ENCODE data around the gene RHOBTB1.
"Not testable (repeated sequence)": the region's sequence is repeated elsewhere in the genome, so short reads cannot be mapped to it uniquely, and the experiment has no call there.

The RHOBTB1 gene

DNA sequence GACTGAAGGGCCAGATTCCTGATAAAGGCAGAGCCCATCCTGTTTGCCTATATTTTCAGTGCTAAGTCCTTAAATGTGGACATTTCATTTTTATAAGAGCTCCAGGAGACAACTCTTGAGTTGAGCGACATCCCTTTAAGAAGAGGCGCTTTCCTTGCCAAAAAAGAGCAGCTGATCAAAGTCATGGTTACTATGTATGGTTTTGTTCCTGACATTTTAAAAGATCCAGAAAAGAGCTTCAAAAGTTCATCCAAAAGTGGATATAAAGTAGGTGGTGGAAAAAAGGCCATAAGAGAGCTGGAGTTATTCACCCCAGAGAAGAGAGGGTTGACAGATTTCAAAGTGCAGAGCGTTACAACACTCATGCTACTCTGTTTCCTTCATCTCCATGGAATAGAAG, 36.7 kb downstream of the RHOBTB1 start:
- Histone ChIP-seq H3K9ac (ENCODE audit: low read length) (no peak overlapping the region), H3K4me3 (ENCODE audit: low read length) (no peak overlapping the region), H3K79me2 (ENCODE audit: low read length) (no peaks in the 10 kb centered on the region), H3K27ac (ENCODE audit: low read length) (no peak overlapping the region), H3K4me1 (ENCODE audit: low read length) (no peaks in the 10 kb centered on the region), H3K4me2 (ENCODE audit: low read length) (no peak overlapping the region), H4K20me1 (ENCODE audit: insufficient read depth, low read length) (no peaks in the 10 kb centered on the region), H3K27me3 (ENCODE audit: low read depth, low read length) (no peaks in the 10 kb centered on the region), H2AFZ (ENCODE audit: low read depth, low read length) (no peak overlapping the region), H3K36me3 (replicated peaks; ENCODE audit: low read depth, low read length) (no peaks in the 10 kb centered on the region), H3K9me3 (ENCODE audit: insufficient read depth, low read length) (no peaks in the 10 kb centered on the region)
- no peak for TF ChIP-seq EZH2phosphoT487 (IDR thresholded peaks at IDR 0.05; ENCODE audit: low read depth)
- TF ChIP-seq, protein P1, sequence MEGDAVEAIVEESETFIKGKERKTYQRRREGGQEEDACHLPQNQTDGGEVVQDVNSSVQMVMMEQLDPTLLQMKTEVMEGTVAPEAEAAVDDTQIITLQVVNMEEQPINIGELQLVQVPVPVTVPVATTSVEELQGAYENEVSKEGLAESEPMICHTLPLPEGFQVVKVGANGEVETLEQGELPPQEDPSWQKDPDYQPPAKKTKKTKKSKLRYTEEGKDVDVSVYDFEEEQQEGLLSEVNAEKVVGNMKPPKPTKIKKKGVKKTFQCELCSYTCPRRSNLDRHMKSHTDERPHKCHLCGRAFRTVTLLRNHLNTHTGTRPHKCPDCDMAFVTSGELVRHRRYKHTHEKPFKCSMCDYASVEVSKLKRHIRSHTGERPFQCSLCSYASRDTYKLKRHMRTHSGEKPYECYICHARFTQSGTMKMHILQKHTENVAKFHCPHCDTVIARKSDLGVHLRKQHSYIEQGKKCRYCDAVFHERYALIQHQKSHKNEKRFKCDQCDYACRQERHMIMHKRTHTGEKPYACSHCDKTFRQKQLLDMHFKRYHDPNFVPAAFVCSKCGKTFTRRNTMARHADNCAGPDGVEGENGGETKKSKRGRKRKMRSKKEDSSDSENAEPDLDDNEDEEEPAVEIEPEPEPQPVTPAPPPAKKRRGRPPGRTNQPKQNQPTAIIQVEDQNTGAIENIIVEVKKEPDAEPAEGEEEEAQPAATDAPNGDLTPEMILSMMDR (IDR thresholded peaks at IDR 0.05; ENCODE audit: low read depth, low read length) = no peak

DNA sequence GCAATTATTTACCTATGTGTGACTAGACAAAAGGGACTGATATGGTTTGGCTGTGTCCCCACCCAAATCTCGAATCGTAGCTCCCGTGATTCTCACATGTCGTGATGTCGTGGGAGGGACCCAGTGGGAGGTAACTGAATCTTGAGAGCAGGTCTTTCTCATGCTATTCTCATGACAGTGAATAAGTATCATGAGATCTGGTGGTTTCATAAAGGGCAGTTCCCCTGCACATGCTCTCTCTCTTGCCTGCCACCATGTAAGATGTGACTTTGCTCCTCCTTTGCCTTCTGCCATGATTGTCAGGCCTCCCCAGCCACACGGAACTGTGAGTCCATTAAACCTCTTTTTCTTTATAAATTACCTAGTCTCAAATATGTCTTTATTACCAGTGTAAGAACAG, 37.2 kb downstream of the RHOBTB1 start:
- not testable (repeated sequence) for H3K4me2 ChIP-seq (ENCODE audit: low read length); H3K4me3 ChIP-seq (ENCODE audit: low read length); H3K9me3 ChIP-seq (ENCODE audit: insufficient read depth, low read length); H4K20me1 ChIP-seq (ENCODE audit: insufficient read depth, low read length); H3K27me3 ChIP-seq (ENCODE audit: low read depth, low read length); H3K36me3 ChIP-seq (replicated peaks; ENCODE audit: low read depth, low read length); H2AFZ ChIP-seq (ENCODE audit: low read depth, low read length); H3K4me1 ChIP-seq (ENCODE audit: low read length); H3K9ac ChIP-seq (ENCODE audit: low read length); H3K27ac ChIP-seq (ENCODE audit: low read length); H3K79me2 ChIP-seq (ENCODE audit: low read length)

DNA sequence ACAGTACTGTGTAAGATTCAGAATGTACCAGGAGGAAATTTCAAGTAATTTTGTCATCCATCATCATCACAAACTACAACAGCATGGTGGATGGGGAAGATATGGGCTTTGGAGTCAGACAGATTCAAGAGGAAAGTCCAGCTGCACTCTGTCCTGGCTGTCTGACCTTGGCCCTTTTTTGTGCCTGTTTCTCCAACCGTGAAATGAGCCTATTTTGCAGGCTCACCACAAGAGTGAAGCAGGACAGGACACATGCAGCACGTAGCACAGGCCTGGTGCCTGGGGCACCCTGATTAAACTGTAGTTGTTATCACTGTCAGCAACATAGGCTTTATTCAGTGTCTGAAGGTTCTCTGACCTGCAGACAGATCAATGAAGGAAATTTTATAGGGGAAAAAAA, 37.6 kb downstream of the RHOBTB1 start:
- Histone ChIP-seq H3K4me3 (ENCODE audit: low read length) (no peak overlapping the region), H3K4me1 (ENCODE audit: low read length) (no peaks in the 10 kb centered on the region), H3K9ac (ENCODE audit: low read length) (no peak overlapping the region), H3K79me2 (ENCODE audit: low read length) (no peaks in the 10 kb centered on the region), H4K20me1 (ENCODE audit: insufficient read depth, low read length) (no peaks in the 10 kb centered on the region), H2AFZ (ENCODE audit: low read depth, low read length) (no peak overlapping the region), H3K4me2 (ENCODE audit: low read length) (no peak overlapping the region), H3K27ac (ENCODE audit: low read length) (no peak overlapping the region), H3K27me3 (ENCODE audit: low read depth, low read length) (no peaks in the 10 kb centered on the region), H3K36me3 (replicated peaks; ENCODE audit: low read depth, low read length) (no peaks in the 10 kb centered on the region), H3K9me3 (ENCODE audit: insufficient read depth, low read length) (no peaks in the 10 kb centered on the region)
- no peak for TF ChIP-seq EZH2phosphoT487 (IDR thresholded peaks at IDR 0.05; ENCODE audit: low read depth)
- TF ChIP-seq, protein P1 (IDR thresholded peaks at IDR 0.05; ENCODE audit: low read depth, low read length) = no peak

DNA sequence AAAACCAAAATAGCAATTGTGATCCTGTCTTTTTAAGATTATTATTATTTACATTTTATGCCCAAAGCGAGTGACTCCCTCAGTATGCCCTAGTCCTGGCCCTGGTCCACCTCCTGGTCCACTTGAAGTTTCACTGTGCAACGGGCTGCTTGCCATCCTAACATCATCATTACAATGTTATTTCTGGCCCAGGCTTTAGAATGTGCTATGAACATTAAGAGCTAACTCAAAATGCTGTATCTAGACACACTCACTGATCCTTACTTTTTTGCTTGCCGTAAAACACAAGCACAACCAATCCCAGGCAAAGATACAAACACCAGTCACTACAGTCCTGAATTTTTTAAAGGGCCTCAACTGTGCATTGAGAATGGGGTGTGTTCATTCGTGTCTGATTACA, 38.4 kb downstream of the RHOBTB1 start:
- H3K79me2 ChIP-seq (ENCODE audit: low read length) = no peaks in the 10 kb centered on the region
- no peaks in the 10 kb centered on the region for H3K9me3 ChIP-seq (ENCODE audit: insufficient read depth, low read length)
- no peak overlapping the region for H3K4me3 ChIP-seq (ENCODE audit: low read length)
- H3K9ac ChIP-seq (ENCODE audit: low read length) = no peak overlapping the region
- no peak overlapping the region for H3K4me2 ChIP-seq (ENCODE audit: low read length)
- H4K20me1 ChIP-seq (ENCODE audit: insufficient read depth, low read length) = no peaks in the 10 kb centered on the region
- no peaks in the 10 kb centered on the region for H3K27me3 ChIP-seq (ENCODE audit: low read depth, low read length)
- TF ChIP-seq, protein P1 (IDR thresholded peaks at IDR 0.05; ENCODE audit: low read depth, low read length) = no peak
- TF ChIP-seq EZH2phosphoT487 (IDR thresholded peaks at IDR 0.05; ENCODE audit: low read depth) = no peak
- H3K4me1 ChIP-seq (ENCODE audit: low read length) = no peaks in the 10 kb centered on the region
- no peaks in the 10 kb centered on the region for H3K36me3 ChIP-seq (replicated peaks; ENCODE audit: low read depth, low read length)
- no peak overlapping the region for H3K27ac ChIP-seq (ENCODE audit: low read length)
- H2AFZ ChIP-seq (ENCODE audit: low read depth, low read length) = no peak overlapping the region

DNA sequence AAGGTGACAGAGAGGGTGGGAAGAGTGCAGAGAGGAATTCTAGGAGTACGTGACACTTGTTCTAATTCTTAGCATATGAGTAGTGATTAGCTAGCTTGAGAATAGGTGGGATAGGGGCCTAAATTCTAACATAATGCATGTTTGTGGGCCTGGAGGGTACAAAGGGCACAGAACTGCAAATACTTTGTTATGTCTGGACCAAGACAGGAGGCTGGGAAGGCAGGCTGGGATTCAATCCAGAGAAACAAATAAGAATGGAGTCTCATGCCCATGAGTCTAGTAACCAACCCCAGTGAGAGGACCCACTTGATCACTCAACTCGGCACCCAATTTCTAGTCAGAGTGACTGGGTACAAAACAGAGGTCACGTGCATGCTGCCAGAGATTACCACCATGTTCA, 40.9 kb downstream of the RHOBTB1 start:
- H4K20me1 ChIP-seq (ENCODE audit: insufficient read depth, low read length) = no peaks in the 10 kb centered on the region
- no peaks in the 10 kb centered on the region for H3K79me2 ChIP-seq (ENCODE audit: low read length)
- H3K9me3 ChIP-seq (ENCODE audit: insufficient read depth, low read length) = no peaks in the 10 kb centered on the region
- H3K36me3 ChIP-seq (replicated peaks; ENCODE audit: low read depth, low read length) = no peaks in the 10 kb centered on the region
- no peaks in the 10 kb centered on the region for H3K4me1 ChIP-seq (ENCODE audit: low read length)
- TF ChIP-seq EZH2phosphoT487 (IDR thresholded peaks at IDR 0.05; ENCODE audit: low read depth) = no peak
- TF ChIP-seq, protein P1 (IDR thresholded peaks at IDR 0.05; ENCODE audit: low read depth, low read length) = no peak
- no peak overlapping the region for H3K27ac ChIP-seq (ENCODE audit: low read length)
- H2AFZ ChIP-seq (ENCODE audit: low read depth, low read length) = no peak overlapping the region
- no peak overlapping the region for H3K4me3 ChIP-seq (ENCODE audit: low read length)
- no peak overlapping the region for H3K4me2 ChIP-seq (ENCODE audit: low read length)
- H3K27me3 ChIP-seq (ENCODE audit: low read depth, low read length) = no peaks in the 10 kb centered on the region
- no peak overlapping the region for H3K9ac ChIP-seq (ENCODE audit: low read length)
